OCI-LY3 (cell line): Measurements from ENCODE around the gene ZDBF2.

ENCODE experiments used
- CTCF ChIP-seq: fragments of 200-600, 300-600 bp; sonication (generic); IDR thresholded peaks from 2 replicates; pipeline ENCODE4 v1.5.1; 2014; ENCODE audit warnings: antibody characterized with exemption, low read length, low read depth
- EZH2phosphoT487 ChIP-seq: fragments of 200-600 bp; shearing (Covaris generic); IDR thresholded peaks from 2 replicates; pipeline ENCODE4 v1.6.1; 2018; ENCODE audit warnings: antibody characterized with exemption, mixed run types, low read depth

- TF ChIP-seq CTCF (no peak), EZH2phosphoT487 (no peak)
Observed at GRCh38 chr2:206263959-206264603, 10.4 kb upstream of the ZDBF2 start.
